ENCODE data around the gene ARRB1. TPM values are rescaled to one million over a fixed set of nuclear protein-coding genes. Genes with fewer than 3 reads are reported as not detected.
"Not testable (repeated sequence)": the region's sequence is repeated elsewhere in the genome, so short reads cannot be mapped to it uniquely, and the experiment has no call there.

Gene ARRB1
- total RNA-seq, 1 experiment from 2014 or later = 116 TPM

DNA sequence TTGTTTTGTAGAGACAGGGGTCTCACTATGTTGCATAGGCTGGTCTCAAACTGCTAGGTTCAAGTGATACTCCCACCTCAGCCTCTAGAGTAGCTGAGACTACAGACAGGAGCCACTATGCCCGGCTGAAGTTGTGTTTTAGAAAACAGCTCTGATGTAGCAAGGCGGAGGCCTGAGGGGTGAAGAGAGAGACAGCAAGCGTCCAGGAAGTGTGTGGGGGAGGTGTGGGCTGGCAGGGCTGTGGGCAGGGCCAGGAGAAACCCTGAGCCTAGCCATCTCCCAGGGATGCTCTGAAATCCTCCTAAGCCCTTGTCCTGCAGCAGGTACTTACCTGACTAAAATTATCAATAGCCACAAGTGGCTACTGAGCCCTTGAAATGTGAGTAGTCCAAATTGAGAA, 31.8 kb upstream of the ARRB1 start:
- Mint-ChIP-seq H3K27me3 (ENCODE audit: insufficient read depth, unreplicated experiment) (no peaks in the 10 kb centered on the region), H3K36me3 (ENCODE audit: insufficient read depth, unreplicated experiment) (peaks cover 27% of the 10 kb centered on the region), H3K4me3 (ENCODE audit: unreplicated experiment) (no peak overlapping the region), H3K4me1 (ENCODE audit: low read depth, unreplicated experiment) (peaks cover 29% of the 10 kb centered on the region), H3K9me3 (ENCODE audit: unreplicated experiment) (no peaks in the 10 kb centered on the region), H3K27ac (ENCODE audit: unreplicated experiment) (peak overlapping the region; percentile 85)
- peak in 1 of 2 experiments; percentile 57 for DNase-seq
- intact Hi-C loops (cut with micrococcal nuclease; ENCODE audit: unreplicated experiment) = no loop called here
- Histone ChIP-seq H3K4me1 (peaks cover 66% of the 10 kb centered on the region), H3K36me3 (ENCODE audit: control insufficient read depth, insufficient read depth, low read length) (no peaks in the 10 kb centered on the region), H3K27me3 (replicated peaks; ENCODE audit: control insufficient read depth, insufficient read depth, low read length) (no peaks in the 10 kb centered on the region), H3K4me3 (ENCODE audit: low read depth, low read length) (no peak overlapping the region), H3K9me3 (0 out of 2 replicates have a peak, but pooled peaks cover 2% of the 10 kb centered on the region)
- ChIA-PET CTCF (interaction anchor here (0.8 to 3.9 kb wide), 6 partner anchors 11 to 141 kb away, joined by 3 to 35 read pairs (median 10); partner anchors contain the start of gene ARRB1), POLR2A (no interaction called here)
- TF ChIP-seq, protein P1, sequence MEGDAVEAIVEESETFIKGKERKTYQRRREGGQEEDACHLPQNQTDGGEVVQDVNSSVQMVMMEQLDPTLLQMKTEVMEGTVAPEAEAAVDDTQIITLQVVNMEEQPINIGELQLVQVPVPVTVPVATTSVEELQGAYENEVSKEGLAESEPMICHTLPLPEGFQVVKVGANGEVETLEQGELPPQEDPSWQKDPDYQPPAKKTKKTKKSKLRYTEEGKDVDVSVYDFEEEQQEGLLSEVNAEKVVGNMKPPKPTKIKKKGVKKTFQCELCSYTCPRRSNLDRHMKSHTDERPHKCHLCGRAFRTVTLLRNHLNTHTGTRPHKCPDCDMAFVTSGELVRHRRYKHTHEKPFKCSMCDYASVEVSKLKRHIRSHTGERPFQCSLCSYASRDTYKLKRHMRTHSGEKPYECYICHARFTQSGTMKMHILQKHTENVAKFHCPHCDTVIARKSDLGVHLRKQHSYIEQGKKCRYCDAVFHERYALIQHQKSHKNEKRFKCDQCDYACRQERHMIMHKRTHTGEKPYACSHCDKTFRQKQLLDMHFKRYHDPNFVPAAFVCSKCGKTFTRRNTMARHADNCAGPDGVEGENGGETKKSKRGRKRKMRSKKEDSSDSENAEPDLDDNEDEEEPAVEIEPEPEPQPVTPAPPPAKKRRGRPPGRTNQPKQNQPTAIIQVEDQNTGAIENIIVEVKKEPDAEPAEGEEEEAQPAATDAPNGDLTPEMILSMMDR (IDR thresholded peaks at IDR 0.05; ENCODE audit: insufficient read depth in 1 of 2, low read depth in 1 of 2, low read length in 1 of 2, severe bottlenecking in 1 of 2, unreplicated experiment in 1 of 2) = no peak
- no TSS peak for BruUV-seq (replicated peaks)

DNA sequence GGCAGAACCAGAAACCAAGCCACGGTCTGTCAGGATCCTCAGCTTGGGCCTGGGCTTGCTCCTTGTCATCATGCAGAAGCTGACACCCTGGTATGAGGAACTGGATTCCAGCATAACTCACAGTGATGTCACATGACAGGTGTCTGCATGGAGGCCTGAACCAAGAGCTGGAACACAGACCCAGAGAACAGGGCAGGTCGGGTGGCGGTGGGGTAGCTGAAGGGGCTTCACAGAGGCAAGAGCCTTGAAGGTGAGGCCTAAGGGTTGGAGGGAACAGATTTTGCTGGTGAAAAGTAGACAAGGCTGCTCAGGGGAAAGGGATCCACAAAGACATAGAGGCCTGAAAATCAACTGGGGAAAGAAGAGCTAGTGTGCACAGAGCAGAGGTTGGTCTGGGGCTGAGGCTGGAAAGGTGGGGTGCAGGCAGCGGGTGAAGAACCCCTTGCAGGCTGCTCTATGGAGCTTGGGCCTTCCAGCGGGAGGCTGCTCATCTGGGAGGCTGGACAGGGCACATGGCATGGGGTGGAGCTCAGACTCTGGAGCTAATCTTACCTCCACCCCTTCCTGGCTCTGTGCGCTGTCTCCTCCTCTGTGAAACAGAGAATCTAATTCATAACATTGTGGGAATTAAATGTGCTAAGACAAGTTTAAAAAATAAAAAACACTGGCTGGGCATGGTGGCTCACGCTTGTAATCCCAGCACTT, 29.4 kb upstream of the ARRB1 start:
- H3K27ac Mint-ChIP-seq (ENCODE audit: unreplicated experiment) = peak overlapping the region; percentile 97
- peaks cover 17% of the 10 kb centered on the region for H3K36me3 Mint-ChIP-seq (ENCODE audit: insufficient read depth, unreplicated experiment)
- H3K36me3 ChIP-seq (ENCODE audit: control insufficient read depth, insufficient read depth, low read length) = no peaks in the 10 kb centered on the region
- no peaks in the 10 kb centered on the region for H3K9me3 Mint-ChIP-seq (ENCODE audit: unreplicated experiment)
- H3K4me1 Mint-ChIP-seq (ENCODE audit: low read depth, unreplicated experiment) = peaks cover 39% of the 10 kb centered on the region
- CTCF ChIA-PET = interaction anchor here (0.5 to 3.9 kb wide), 16 partner anchors 8 to 234 kb away, joined by 3 to 35 read pairs (median 4); partner anchors contain the start of gene ARRB1
- H3K4me1 ChIP-seq = peaks cover 57% of the 10 kb centered on the region
- TF ChIP-seq, protein P1 (IDR thresholded peaks at IDR 0.05; ENCODE audit: insufficient read depth in 1 of 2, low read depth in 1 of 2, low read length in 1 of 2, severe bottlenecking in 1 of 2, unreplicated experiment in 1 of 2) = no peak
- H3K9me3 ChIP-seq = no peaks in the 10 kb centered on the region
- H3K27me3 ChIP-seq (replicated peaks; ENCODE audit: control insufficient read depth, insufficient read depth, low read length) = no peaks in the 10 kb centered on the region
- TSS peak; percentile 90 for BruUV-seq (replicated peaks)
- no peak overlapping the region for H3K4me3 ChIP-seq (ENCODE audit: low read depth, low read length)
- H3K4me3 Mint-ChIP-seq (ENCODE audit: unreplicated experiment) = peak overlapping the region; percentile 66
- H3K27me3 Mint-ChIP-seq (ENCODE audit: insufficient read depth, unreplicated experiment) = no peaks in the 10 kb centered on the region
- peak; percentile 85 to 90 for DNase-seq
- POLR2A ChIA-PET = interaction anchor here (0.6 to 1.6 kb wide), 12 partner anchors 9 to 54 kb away, joined by 3 to 21 read pairs (median 6); partner anchors contain the start of gene ARRB1
- intact Hi-C loops (cut with micrococcal nuclease; ENCODE audit: unreplicated experiment) = loop anchor here (1.0 kb wide), 3 partner anchors 9 to 38 kb away; no protein-coding TSS in a partner anchor

DNA sequence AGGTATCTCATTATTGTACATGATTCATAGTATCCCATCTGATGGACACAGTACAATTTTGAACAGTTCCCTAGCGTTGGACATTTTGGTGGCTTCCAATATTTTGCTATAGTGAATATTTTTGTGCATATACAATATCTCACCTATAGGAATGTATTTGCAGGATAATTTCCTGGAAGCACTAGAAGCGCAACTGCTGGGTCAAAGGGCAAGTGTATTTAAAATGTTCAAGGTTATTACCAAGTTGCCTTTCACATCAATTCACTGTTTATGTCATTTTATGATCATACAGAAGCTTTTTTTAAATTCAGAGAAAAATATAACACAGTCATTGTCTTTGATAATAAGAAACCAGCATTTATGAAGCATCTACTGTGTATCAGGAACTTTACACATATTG, 28.8 kb upstream of the ARRB1 start:
- Histone ChIP-seq H3K4me3 (ENCODE audit: low read depth, low read length) (no peak overlapping the region), H3K9me3 (no peaks in the 10 kb centered on the region), H3K27me3 (replicated peaks; ENCODE audit: control insufficient read depth, insufficient read depth, low read length) (no peaks in the 10 kb centered on the region), H3K4me1 (peaks cover 60% of the 10 kb centered on the region), H3K36me3 (ENCODE audit: control insufficient read depth, insufficient read depth, low read length) (no peaks in the 10 kb centered on the region)
- no TSS peak for BruUV-seq (replicated peaks)
- DNase-seq = no peak
- no peaks in the 10 kb centered on the region for H3K27me3 Mint-ChIP-seq (ENCODE audit: insufficient read depth, unreplicated experiment)
- CTCF ChIA-PET = interaction anchor here (0.6 to 3.9 kb wide), 13 partner anchors 8 to 234 kb away, joined by 3 to 35 read pairs (median 5); partner anchors contain the start of gene ARRB1
- peaks cover 15% of the 10 kb centered on the region for H3K36me3 Mint-ChIP-seq (ENCODE audit: insufficient read depth, unreplicated experiment)
- peak overlapping the region; percentile 97 for H3K27ac Mint-ChIP-seq (ENCODE audit: unreplicated experiment)
- TF ChIP-seq, protein P1 (IDR thresholded peaks at IDR 0.05; ENCODE audit: insufficient read depth in 1 of 2, low read depth in 1 of 2, low read length in 1 of 2, severe bottlenecking in 1 of 2, unreplicated experiment in 1 of 2) = no peak
- H3K9me3 Mint-ChIP-seq (ENCODE audit: unreplicated experiment) = no peaks in the 10 kb centered on the region
- H3K4me3 Mint-ChIP-seq (ENCODE audit: unreplicated experiment) = no peak overlapping the region
- intact Hi-C loops (cut with micrococcal nuclease; ENCODE audit: unreplicated experiment) = loop anchor here (1.0 kb wide), 3 partner anchors 8 to 37 kb away; no protein-coding TSS in a partner anchor
- H3K4me1 Mint-ChIP-seq (ENCODE audit: low read depth, unreplicated experiment) = peaks cover 45% of the 10 kb centered on the region
- POLR2A ChIA-PET = interaction anchor here (0.9 to 1.5 kb wide), 6 partner anchors 13 to 49 kb away, joined by 3 to 21 read pairs (median 4); partner anchors contain the start of gene ARRB1

DNA sequence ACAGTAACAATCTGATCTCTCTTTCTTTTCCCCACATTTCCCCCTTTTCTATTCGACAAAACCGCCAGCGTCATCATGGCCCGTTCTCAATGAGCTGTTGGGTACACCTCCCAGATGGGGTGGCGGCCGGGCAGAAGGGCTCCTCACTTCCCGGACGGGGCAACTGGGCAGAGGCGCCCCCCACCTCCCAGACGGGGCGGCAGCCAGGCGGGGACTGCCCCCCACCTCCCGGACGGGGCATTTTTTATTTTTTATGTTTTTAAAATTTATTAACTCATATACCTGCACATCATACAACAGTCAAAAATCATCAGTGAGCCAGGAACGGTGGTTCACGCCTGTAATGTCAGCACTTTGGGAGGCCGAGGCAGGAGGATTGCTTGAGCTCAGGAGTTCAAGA, 27.3 kb upstream of the ARRB1 start:
- DNase-seq; H3K9me3 Mint-ChIP-seq (ENCODE audit: unreplicated experiment); BruUV-seq (replicated peaks); H3K27ac Mint-ChIP-seq (ENCODE audit: unreplicated experiment); H3K9me3 ChIP-seq; H3K36me3 ChIP-seq (ENCODE audit: control insufficient read depth, insufficient read depth, low read length); H3K27me3 Mint-ChIP-seq (ENCODE audit: insufficient read depth, unreplicated experiment); CTCF ChIA-PET; H3K27me3 ChIP-seq (replicated peaks; ENCODE audit: control insufficient read depth, insufficient read depth, low read length); H3K4me3 ChIP-seq (ENCODE audit: low read depth, low read length); H3K4me3 Mint-ChIP-seq (ENCODE audit: unreplicated experiment); intact Hi-C loops (cut with micrococcal nuclease; ENCODE audit: unreplicated experiment): not testable (repeated sequence)
- H3K4me1 ChIP-seq = peaks cover 64% of the 10 kb centered on the region
- POLR2A ChIA-PET = interaction anchor here (0.7 kb wide), 1 partner anchor 26 kb away, joined by 16 read pairs; no protein-coding TSS in a partner anchor
- Mint-ChIP-seq H3K36me3 (ENCODE audit: insufficient read depth, unreplicated experiment) (peaks cover 13% of the 10 kb centered on the region), H3K4me1 (ENCODE audit: low read depth, unreplicated experiment) (peaks cover 48% of the 10 kb centered on the region)

Measured in Caco-2 (cell line).